ENCODE measurements around the gene LRMDA.

LRMDA gene

DNA sequence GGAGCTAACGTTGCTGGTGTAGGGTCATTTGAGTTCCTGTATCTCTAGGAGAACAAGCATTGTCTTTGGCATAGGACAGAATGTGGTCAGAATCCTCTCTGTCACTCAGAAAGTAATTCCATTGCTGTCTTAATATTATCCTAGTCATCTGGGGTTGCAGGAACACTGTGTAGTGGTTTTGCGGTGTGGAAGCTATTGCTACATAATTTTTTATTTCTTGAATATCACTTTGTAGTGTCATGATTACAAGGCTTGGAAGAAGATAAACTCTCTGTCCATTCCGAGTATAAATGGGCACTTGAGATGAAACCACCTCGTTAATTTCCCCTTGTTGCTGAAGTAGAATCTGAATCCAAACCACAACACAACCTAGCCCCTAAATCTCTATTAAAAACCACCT, 919.2 kb downstream of the LRMDA start:
- Histone ChIP-seq H3K79me1 (replicated peaks; ENCODE audit: low read length, poor library complexity, severe bottlenecking) (no peaks in the 10 kb centered on the region), H4K91ac (ENCODE audit: low read length) (no peak overlapping the region)

DNA sequence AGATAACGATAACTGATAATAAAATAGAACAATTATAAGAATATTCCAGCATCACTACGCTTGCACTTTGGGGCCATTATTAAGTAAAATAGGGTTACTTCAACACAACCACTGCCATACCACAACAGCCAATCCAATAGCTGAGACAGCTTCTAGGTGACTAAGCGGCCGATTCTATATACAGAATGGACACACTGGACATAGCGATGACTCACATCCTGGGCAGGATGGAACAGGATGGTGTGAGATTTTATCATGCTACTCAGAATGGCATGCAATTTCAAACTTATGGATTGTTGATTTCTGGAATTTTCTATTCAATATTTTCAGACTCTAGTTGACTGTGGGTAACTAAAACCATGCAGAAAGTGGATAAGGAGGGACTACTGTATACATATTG, 920.9 kb downstream of the LRMDA start:
- no peak overlapping the region for H3K18ac ChIP-seq (ENCODE audit: low read depth in 1 of 2, low read length in 2 of 2)
- H3K4me1 ChIP-seq (ENCODE audit: control insufficient read depth, insufficient read depth, low read depth, low read length): peaks cover 2% of the 10 kb centered on the region
- no peak overlapping the region for H3K27ac ChIP-seq (ENCODE audit: low read length, poor library complexity, severe bottlenecking)

More for the DNA sequence above, 919.2 kb downstream of the LRMDA start:
- Histone ChIP-seq H3K36me3 (ENCODE audit: control insufficient read depth in 1 of 2, insufficient read depth in 2 of 2, low read depth in 1 of 2, low read length in 2 of 2) (no peaks in the 10 kb centered on the region), H3K23ac (ENCODE audit: low read length in 2 of 2) (no peak overlapping the region), H3K9me3 (ENCODE audit: control insufficient read depth, low read length) (no peaks in the 10 kb centered on the region), H3K4me2 (ENCODE audit: low read length, poor library complexity, severe bottlenecking) (no peak overlapping the region), H2BK15ac (ENCODE audit: low read depth, poor library complexity, severe bottlenecking) (no peak overlapping the region), H3K18ac (ENCODE audit: low read depth in 1 of 2, low read length in 2 of 2) (peak overlapping the region in 1 of 2 experiments; percentile 11), H2AFZ (ENCODE audit: low read depth, low read length) (no peak overlapping the region), H2BK5ac (ENCODE audit: low read depth, low read length, poor library complexity, severe bottlenecking) (no peak overlapping the region), H3K27me3 (ENCODE audit: control insufficient read depth in 1 of 2, insufficient read depth in 1 of 2, low read length in 2 of 2) (no peaks in the 10 kb centered on the region), H2BK12ac (ENCODE audit: low read length in 2 of 2) (peak overlapping the region in 1 of 2 experiments; percentile 23), H3K4me3 (ENCODE audit: insufficient read depth in 1 of 2, low read depth in 1 of 2, low read length in 2 of 2) (no peak overlapping the region), H3K4ac (ENCODE audit: low read depth in 1 of 2, low read length in 2 of 2) (peak overlapping the region in 1 of 2 experiments; percentile 9), H3K27ac (ENCODE audit: low read length, poor library complexity, severe bottlenecking) (no peak overlapping the region), H2BK120ac (ENCODE audit: low read depth, low read length) (no peak overlapping the region), H4K8ac (ENCODE audit: low read length) (peak overlapping the region; percentile 63), H2AK5ac (ENCODE audit: low read length, severe bottlenecking) (no peak overlapping the region), H3K4me1 (ENCODE audit: control insufficient read depth, insufficient read depth, low read depth, low read length) (peaks cover 2% of the 10 kb centered on the region), H3K9ac (ENCODE audit: low read length) (no peak overlapping the region), H3K14ac (ENCODE audit: low read length in 2 of 2) (no peak overlapping the region)
- WGBS: 68% methylated on average over 3 of the region's 4 CpGs
- no peak for DNase-seq

DNA sequence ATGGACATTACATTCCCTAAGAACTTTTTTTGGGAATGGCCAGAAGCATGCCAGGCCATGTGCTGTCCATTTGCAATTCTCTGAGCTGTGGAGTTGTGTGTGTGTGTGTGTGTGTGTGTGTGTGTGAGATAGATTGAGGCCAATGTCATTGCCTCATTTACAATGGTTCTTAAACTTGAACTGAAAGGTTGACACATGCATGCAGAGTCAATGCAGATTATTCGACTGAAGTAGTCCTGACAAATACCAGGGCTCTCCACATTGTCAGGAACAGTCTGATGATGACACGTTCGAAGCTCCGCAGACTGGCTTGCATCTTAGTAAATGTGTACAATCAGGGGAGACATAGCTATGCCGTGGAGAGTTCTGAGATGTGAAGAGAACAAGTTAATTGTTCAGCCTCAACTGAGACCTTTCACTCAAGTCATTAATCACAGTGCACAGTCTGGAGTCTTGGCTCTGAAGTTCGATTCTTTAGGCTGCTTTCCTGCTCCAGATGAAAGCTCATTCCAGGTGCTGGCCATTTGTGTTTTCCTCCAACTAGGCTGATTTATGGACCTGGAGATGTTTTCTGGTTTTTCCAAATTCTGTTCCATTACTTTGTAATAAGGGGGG, 921.9 kb downstream of the LRMDA start:
- DNase-seq: peak; percentile 77
- Histone ChIP-seq H2BK120ac (ENCODE audit: low read depth, low read length) (peak overlapping the region; percentile 19), H3K4me2 (ENCODE audit: low read length, poor library complexity, severe bottlenecking) (no peak overlapping the region), H2BK15ac (ENCODE audit: low read depth, poor library complexity, severe bottlenecking) (peak overlapping the region; percentile 20), H3K23ac (ENCODE audit: low read length in 2 of 2) (no peak overlapping the region), H2BK12ac (ENCODE audit: low read length in 2 of 2) (peak overlapping the region; percentile 90 to 97), H3K4ac (ENCODE audit: low read depth in 1 of 2, low read length in 2 of 2) (peak overlapping the region; percentile 70 to 86), H3K36me3 (ENCODE audit: control insufficient read depth in 1 of 2, insufficient read depth in 2 of 2, low read depth in 1 of 2, low read length in 2 of 2) (no peaks in the 10 kb centered on the region), H3K14ac (ENCODE audit: low read length in 2 of 2) (peak overlapping the region in 1 of 2 experiments; percentile 74), H3K9ac (ENCODE audit: low read length) (no peak overlapping the region), H3K4me1 (ENCODE audit: control insufficient read depth, insufficient read depth, low read depth, low read length) (peaks cover 2% of the 10 kb centered on the region), H3K4me3 (ENCODE audit: insufficient read depth in 1 of 2, low read depth in 1 of 2, low read length in 2 of 2) (no peak overlapping the region), H2BK5ac (ENCODE audit: low read depth, low read length, poor library complexity, severe bottlenecking) (no peak overlapping the region), H3K79me1 (replicated peaks; ENCODE audit: low read length, poor library complexity, severe bottlenecking) (no peaks in the 10 kb centered on the region), H4K91ac (ENCODE audit: low read length) (peak overlapping the region; percentile 90), H2AFZ (ENCODE audit: low read depth, low read length) (no peak overlapping the region), H3K27ac (ENCODE audit: low read length, poor library complexity, severe bottlenecking) (no peak overlapping the region), H2AK5ac (ENCODE audit: low read length, severe bottlenecking) (no peak overlapping the region), H3K9me3 (ENCODE audit: control insufficient read depth, low read length) (no peaks in the 10 kb centered on the region), H3K18ac (ENCODE audit: low read depth in 1 of 2, low read length in 2 of 2) (peak overlapping the region; percentile 11 to 68), H3K27me3 (ENCODE audit: control insufficient read depth in 1 of 2, insufficient read depth in 1 of 2, low read length in 2 of 2) (no peaks in the 10 kb centered on the region), H4K8ac (ENCODE audit: low read length) (peak overlapping the region; percentile 81)
- 21% methylated on average over 6 of the region's 6 CpGs for WGBS

More for the DNA sequence above, 920.9 kb downstream of the LRMDA start:
- Histone ChIP-seq H3K14ac (ENCODE audit: low read length in 2 of 2) (no peak overlapping the region), H3K9ac (ENCODE audit: low read length) (no peak overlapping the region), H4K91ac (ENCODE audit: low read length) (no peak overlapping the region), H3K4me3 (ENCODE audit: insufficient read depth in 1 of 2, low read depth in 1 of 2, low read length in 2 of 2) (no peak overlapping the region), H3K36me3 (ENCODE audit: control insufficient read depth in 1 of 2, insufficient read depth in 2 of 2, low read depth in 1 of 2, low read length in 2 of 2) (no peaks in the 10 kb centered on the region), H3K9me3 (ENCODE audit: control insufficient read depth, low read length) (no peaks in the 10 kb centered on the region), H2AK5ac (ENCODE audit: low read length, severe bottlenecking) (no peak overlapping the region), H3K27me3 (ENCODE audit: control insufficient read depth in 1 of 2, insufficient read depth in 1 of 2, low read length in 2 of 2) (no peaks in the 10 kb centered on the region), H2BK5ac (ENCODE audit: low read depth, low read length, poor library complexity, severe bottlenecking) (no peak overlapping the region), H2AFZ (ENCODE audit: low read depth, low read length) (no peak overlapping the region), H2BK12ac (ENCODE audit: low read length in 2 of 2) (no peak overlapping the region), H2BK15ac (ENCODE audit: low read depth, poor library complexity, severe bottlenecking) (no peak overlapping the region), H3K79me1 (replicated peaks; ENCODE audit: low read length, poor library complexity, severe bottlenecking) (no peaks in the 10 kb centered on the region), H2BK120ac (ENCODE audit: low read depth, low read length) (no peak overlapping the region), H3K4me2 (ENCODE audit: low read length, poor library complexity, severe bottlenecking) (no peak overlapping the region), H3K4ac (ENCODE audit: low read depth in 1 of 2, low read length in 2 of 2) (no peak overlapping the region), H3K23ac (ENCODE audit: low read length in 2 of 2) (no peak overlapping the region), H4K8ac (ENCODE audit: low read length) (no peak overlapping the region)
- DNase-seq: peak; percentile 96
- WGBS: 0% methylated on average over 4 of the region's 5 CpGs

DNA sequence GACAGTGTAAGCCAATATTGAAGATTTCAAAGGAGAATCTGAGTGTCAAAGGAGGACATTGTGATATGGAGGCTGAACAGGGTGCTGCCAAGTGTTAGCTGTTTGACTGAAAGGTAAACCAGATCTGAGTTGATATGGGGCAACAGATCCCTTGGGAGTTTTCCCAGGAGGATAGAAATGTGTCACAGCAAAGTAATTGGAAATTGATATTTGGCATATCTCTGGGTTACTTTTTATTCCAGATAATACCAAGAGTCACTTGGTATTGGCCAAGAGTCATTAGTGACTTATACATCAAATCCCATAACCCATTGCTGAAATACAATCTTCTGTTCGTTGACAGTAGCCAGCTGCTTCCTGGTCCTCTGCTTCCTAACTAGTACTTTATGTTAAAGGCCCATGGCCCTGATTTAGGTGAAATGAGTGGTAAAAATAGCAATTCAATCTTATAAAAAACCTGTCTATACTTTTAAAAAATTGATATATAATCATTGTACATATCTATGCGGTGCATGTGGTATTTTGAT, 922.9 kb downstream of the LRMDA start:
- peaks cover 2% of the 10 kb centered on the region for H3K4me1 ChIP-seq (ENCODE audit: control insufficient read depth, insufficient read depth, low read depth, low read length)
- H3K9ac ChIP-seq (ENCODE audit: low read length): no peak overlapping the region
- no peak overlapping the region for H3K4me2 ChIP-seq (ENCODE audit: low read length, poor library complexity, severe bottlenecking)
- no peak overlapping the region for H4K8ac ChIP-seq (ENCODE audit: low read length)
- H2BK15ac ChIP-seq (ENCODE audit: low read depth, poor library complexity, severe bottlenecking): no peak overlapping the region
- H2BK12ac ChIP-seq (ENCODE audit: low read length in 2 of 2): peak overlapping the region; percentile 6 to 99
- H3K9me3 ChIP-seq (ENCODE audit: control insufficient read depth, low read length): no peaks in the 10 kb centered on the region
- H2BK5ac ChIP-seq (ENCODE audit: low read depth, low read length, poor library complexity, severe bottlenecking): no peak overlapping the region
- H3K27ac ChIP-seq (ENCODE audit: low read length, poor library complexity, severe bottlenecking): no peak overlapping the region
- H3K79me1 ChIP-seq (replicated peaks; ENCODE audit: low read length, poor library complexity, severe bottlenecking): no peaks in the 10 kb centered on the region
- no peak overlapping the region for H3K4me3 ChIP-seq (ENCODE audit: insufficient read depth in 1 of 2, low read depth in 1 of 2, low read length in 2 of 2)
- no peaks in the 10 kb centered on the region for H3K36me3 ChIP-seq (ENCODE audit: control insufficient read depth in 1 of 2, insufficient read depth in 2 of 2, low read depth in 1 of 2, low read length in 2 of 2)
- H3K14ac ChIP-seq (ENCODE audit: low read length in 2 of 2): no peak overlapping the region
- H3K23ac ChIP-seq (ENCODE audit: low read length in 2 of 2): no peak overlapping the region
- peak overlapping the region in 1 of 2 experiments; percentile 90 for H3K18ac ChIP-seq (ENCODE audit: low read depth in 1 of 2, low read length in 2 of 2)
- H2AFZ ChIP-seq (ENCODE audit: low read depth, low read length): no peak overlapping the region
- no peaks in the 10 kb centered on the region for H3K27me3 ChIP-seq (ENCODE audit: control insufficient read depth in 1 of 2, insufficient read depth in 1 of 2, low read length in 2 of 2)
- no peak overlapping the region for H2AK5ac ChIP-seq (ENCODE audit: low read length, severe bottlenecking)
- peak overlapping the region in 1 of 2 experiments; percentile 88 for H3K4ac ChIP-seq (ENCODE audit: low read depth in 1 of 2, low read length in 2 of 2)
- DNase-seq: no peak
- H2BK120ac ChIP-seq (ENCODE audit: low read depth, low read length): no peak overlapping the region
- WGBS: no CpG with 5 or more reads among the region's 2 CpGs
- no peak overlapping the region for H4K91ac ChIP-seq (ENCODE audit: low read length)

Data from mesenchymal stem cell (in vitro differentiated cells and primary cell).